HFFc6 (cell line): Measurements from ENCODE around the gene FAM8A1. TPM values are rescaled to one million over a fixed set of nuclear protein-coding genes. Genes with fewer than 3 reads are reported as not detected.
A peak's percentile ranks its signal among the peaks of the same experiment; 100 is the strongest.

ENCODE experiments used
- DNase-seq: peaks from one replicate; pipeline ENCODE4 v3.0.0-alpha.2; 2018
- H3K27ac Mint-ChIP-seq: 2 replicates; pipeline ENCODE4 v1.8.0; 2020; ENCODE audit warnings: mild to moderate bottlenecking, mixed read lengths
- H3K27me3 Mint-ChIP-seq: 2 replicates; pipeline ENCODE4 v1.8.0; 2021; ENCODE audit warnings: mild to moderate bottlenecking, moderate library complexity, mixed read lengths; ENCODE audit not compliant: insufficient read depth
- H3K36me3 Mint-ChIP-seq: 2 replicates; pipeline ENCODE4 v1.8.0; 2021; ENCODE audit warnings: low read depth, mixed read lengths
- H3K4me1 Mint-ChIP-seq: 2 replicates; pipeline ENCODE4 v1.8.0; 2020; ENCODE audit warnings: low read depth, mixed read lengths
- H3K4me3 Mint-ChIP-seq: 2 replicates; pipeline ENCODE4 v1.8.0; 2020; ENCODE audit warnings: mild to moderate bottlenecking, moderate library complexity, mixed read lengths
- H3K9me3 Mint-ChIP-seq: 2 replicates; pipeline ENCODE4 v1.8.0; 2020; ENCODE audit warnings: mild to moderate bottlenecking, mixed read lengths
- total RNA-seq, 6 experiments: library from RNA; stranded (reverse); fragmentation: NEBNext Ultra II Directional; extraction: Animal tissue kit (Norgen Biotek cat#: 25700); gene quantifications; 2 replicates in 1 of 6; 3 replicates in 5 of 6; pipeline ENCODE4 v1.2.3, GENCODE V29; 2021
- TF ChIP-seq, protein P1 (sequence below): fragments of 200-600 bp; sonication (generic); IDR thresholded peaks from 2 replicates; pipeline ENCODE4 v1.5.0; 2021; ENCODE audit warnings: antibody characterized with exemption, mild to moderate bottlenecking

FAM8A1 gene
- total RNA-seq, 6 experiments from 2014 or later, result 17.8 to 24.3 (median 20.8) TPM

DNA sequence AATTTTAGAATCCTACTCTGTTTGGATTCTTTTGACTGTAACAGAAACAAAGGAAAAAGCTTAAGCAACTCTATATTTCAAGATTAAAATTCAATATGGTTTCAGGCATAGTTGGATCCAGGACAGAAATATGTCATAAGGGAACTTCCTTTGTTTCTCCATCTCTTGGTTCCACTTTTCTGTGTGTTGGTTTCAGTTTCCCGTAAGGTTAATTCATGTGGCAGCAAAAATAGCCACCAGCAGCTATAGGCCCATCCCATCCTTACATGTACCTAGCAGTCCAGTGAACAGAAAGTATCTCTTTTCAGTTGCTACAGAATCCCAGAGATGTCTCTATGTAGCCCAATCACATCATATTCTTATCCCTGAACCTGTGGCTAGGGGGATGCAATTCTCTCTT, 8.8 kb upstream of the FAM8A1 start:
- Mint-ChIP-seq H3K27me3 (no peaks in the 10 kb centered on the region; the same call in 1 of the 2 replicates), H3K4me1 (peaks cover 12% of the 10 kb centered on the region), H3K27ac (no peak overlapping the region), H3K36me3 (no peaks in the 10 kb centered on the region), H3K9me3 (no peaks in the 10 kb centered on the region), H3K4me3 (no peak overlapping the region)
- TF ChIP-seq, protein P1, sequence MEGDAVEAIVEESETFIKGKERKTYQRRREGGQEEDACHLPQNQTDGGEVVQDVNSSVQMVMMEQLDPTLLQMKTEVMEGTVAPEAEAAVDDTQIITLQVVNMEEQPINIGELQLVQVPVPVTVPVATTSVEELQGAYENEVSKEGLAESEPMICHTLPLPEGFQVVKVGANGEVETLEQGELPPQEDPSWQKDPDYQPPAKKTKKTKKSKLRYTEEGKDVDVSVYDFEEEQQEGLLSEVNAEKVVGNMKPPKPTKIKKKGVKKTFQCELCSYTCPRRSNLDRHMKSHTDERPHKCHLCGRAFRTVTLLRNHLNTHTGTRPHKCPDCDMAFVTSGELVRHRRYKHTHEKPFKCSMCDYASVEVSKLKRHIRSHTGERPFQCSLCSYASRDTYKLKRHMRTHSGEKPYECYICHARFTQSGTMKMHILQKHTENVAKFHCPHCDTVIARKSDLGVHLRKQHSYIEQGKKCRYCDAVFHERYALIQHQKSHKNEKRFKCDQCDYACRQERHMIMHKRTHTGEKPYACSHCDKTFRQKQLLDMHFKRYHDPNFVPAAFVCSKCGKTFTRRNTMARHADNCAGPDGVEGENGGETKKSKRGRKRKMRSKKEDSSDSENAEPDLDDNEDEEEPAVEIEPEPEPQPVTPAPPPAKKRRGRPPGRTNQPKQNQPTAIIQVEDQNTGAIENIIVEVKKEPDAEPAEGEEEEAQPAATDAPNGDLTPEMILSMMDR, result no peak
- DNase-seq, result no peak

GRCh38 chr6:17593246-17593645, 6.9 kb upstream of the FAM8A1 start:
- no peak for DNase-seq
- no peaks in the 10 kb centered on the region; the same call in 1 of the 2 replicates for H3K27me3 Mint-ChIP-seq
- no peak overlapping the region for H3K4me3 Mint-ChIP-seq
- TF ChIP-seq, protein P1, result no peak
- H3K9me3 Mint-ChIP-seq, result no peaks in the 10 kb centered on the region
- no peaks in the 10 kb centered on the region for H3K36me3 Mint-ChIP-seq
- no peak overlapping the region for H3K27ac Mint-ChIP-seq
- peaks cover 12% of the 10 kb centered on the region for H3K4me1 Mint-ChIP-seq

GRCh38 chr6:17596085-17596484, 4.0 kb upstream of the FAM8A1 start:
- H3K36me3 Mint-ChIP-seq, result no peaks in the 10 kb centered on the region
- TF ChIP-seq, protein P1, result no peak
- H3K9me3 Mint-ChIP-seq, result no peaks in the 10 kb centered on the region
- peaks cover 9% of the 10 kb centered on the region for H3K4me1 Mint-ChIP-seq
- no peak overlapping the region for H3K4me3 Mint-ChIP-seq
- no peak for DNase-seq
- no peaks in the 10 kb centered on the region; the same call in 1 of the 2 replicates for H3K27me3 Mint-ChIP-seq
- H3K27ac Mint-ChIP-seq, result no peak overlapping the region

DNA sequence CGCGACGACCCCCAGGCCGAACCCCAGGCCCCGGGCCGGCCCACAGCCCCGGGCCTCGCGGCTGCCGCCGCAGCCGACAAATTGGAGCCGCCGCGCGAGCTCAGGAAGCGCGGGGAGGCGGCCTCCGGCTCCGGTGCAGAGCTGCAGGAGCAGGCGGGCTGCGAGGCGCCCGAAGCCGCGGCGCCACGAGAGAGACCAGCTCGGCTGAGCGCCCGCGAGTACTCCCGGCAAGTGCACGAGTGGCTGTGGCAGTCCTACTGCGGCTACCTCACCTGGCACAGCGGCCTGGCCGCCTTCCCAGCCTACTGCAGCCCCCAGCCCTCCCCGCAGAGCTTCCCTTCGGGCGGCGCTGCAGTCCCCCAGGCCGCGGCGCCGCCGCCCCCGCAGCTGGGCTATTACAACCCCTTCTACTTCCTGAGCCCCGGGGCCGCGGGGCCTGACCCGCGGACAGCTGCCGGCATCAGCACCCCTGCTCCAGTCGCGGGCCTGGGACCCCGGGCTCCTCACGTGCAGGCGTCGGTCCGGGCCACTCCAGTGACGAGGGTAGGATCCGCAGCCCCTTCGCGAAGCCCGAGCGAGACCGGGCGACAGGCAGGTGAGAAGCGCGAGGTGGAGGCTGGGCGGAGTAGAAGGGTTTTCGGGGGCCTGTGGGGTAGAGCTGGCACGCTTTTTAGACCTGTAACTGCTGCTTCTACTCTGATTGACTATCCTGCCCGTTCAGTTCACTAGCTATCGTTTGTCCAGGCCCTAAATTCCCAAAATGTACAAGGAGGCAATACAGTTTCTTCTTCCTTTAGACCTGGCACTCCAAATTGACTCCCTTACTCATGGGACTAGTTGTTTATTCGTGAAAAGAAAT, 654 bp downstream of the FAM8A1 start:
- Mint-ChIP-seq H3K27me3 (no peaks in the 10 kb centered on the region), H3K36me3 (peaks cover 8% of the 10 kb centered on the region; the same call in 1 of the 2 replicates), H3K4me1 (peaks cover 16% of the 10 kb centered on the region), H3K4me3 (peak overlapping the region; percentile 88), H3K9me3 (no peaks in the 10 kb centered on the region), H3K27ac (peak overlapping the region; percentile 52)
- DNase-seq, result no peak
- TF ChIP-seq, protein P1, result no peak

- peak overlapping the region; percentile 88 for H3K4me3 Mint-ChIP-seq
- no peaks in the 10 kb centered on the region for H3K9me3 Mint-ChIP-seq
- peak overlapping the region; percentile 52 for H3K27ac Mint-ChIP-seq
- no peak for DNase-seq
- H3K36me3 Mint-ChIP-seq, result peaks cover 8% of the 10 kb centered on the region; the same call in 1 of the 2 replicates
- peaks cover 16% of the 10 kb centered on the region for H3K4me1 Mint-ChIP-seq
- TF ChIP-seq, protein P1, result no peak
- no peaks in the 10 kb centered on the region for H3K27me3 Mint-ChIP-seq
Measured at GRCh38 chr6:17601386-17601703, 1.2 kb downstream of the FAM8A1 start.
